Vagina (tissue), 2 donors: ENCODE results near the gene ANK2.

Source experiments
- CTCF ChIP-seq, 3 experiments: fragments of 450-650 bp in 2 of 3; fragments of 200-600 bp in 1 of 3; sonication (generic) in 1 of 3; IDR thresholded peaks; one replicate each; pipeline ENCODE4 v1.5.1; 2017 to 2019; ENCODE audit warnings: antibody characterized with exemption in 3 of 3, mild to moderate bottlenecking in 2 of 3, moderate library complexity in 2 of 3
- POLR2A ChIP-seq, 2 donors: fragments of 450-650 bp; IDR thresholded peaks; one replicate each; pipeline ENCODE4 v1.6.1; 2017; ENCODE audit warnings: antibody characterized with exemption in 2 of 2, mild to moderate bottlenecking in 2 of 2, moderate library complexity in 2 of 2
- POLR2AphosphoS5 ChIP-seq, 2 donors: sonication (generic); formaldehyde crosslinking; IDR thresholded peaks; one replicate each; pipeline ENCODE4 v1.9.0; 2017; ENCODE audit warnings: antibody characterized with exemption in 2 of 2, mild to moderate bottlenecking in 2 of 2, low read depth in 1 of 2; ENCODE audit not compliant: insufficient read depth in 1 of 2

DNA sequence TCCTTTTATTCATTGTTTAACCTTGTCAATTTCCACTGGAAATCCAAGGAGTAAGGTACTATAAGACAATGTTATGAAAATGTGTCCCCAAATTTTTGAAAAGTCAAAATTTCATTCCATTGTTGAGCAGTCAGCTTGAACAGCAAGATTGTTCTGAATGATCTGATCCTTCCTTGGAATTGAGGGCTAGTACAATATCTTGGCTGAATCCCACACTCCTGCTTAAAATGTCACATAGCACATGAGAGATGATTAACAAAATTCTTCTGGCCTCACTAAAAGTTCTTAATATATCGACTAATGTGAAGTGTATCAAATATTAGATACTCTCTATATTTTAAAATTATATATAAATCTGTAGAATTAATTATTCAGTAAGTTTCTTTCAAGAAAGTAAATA, 104.8 kb downstream of the ANK2 start:
- no peak for TF ChIP-seq CTCF (IDR thresholded peaks at IDR 0.05)
- TF ChIP-seq POLR2A (IDR thresholded peaks at IDR 0.05) = no peak
- TF ChIP-seq POLR2AphosphoS5 (IDR thresholded peaks at IDR 0.05; ENCODE audit: insufficient read depth in 1 of 2, low read depth in 1 of 2) = no peak
